ENCODE data around the gene EPRS1. TPM values are rescaled to one million over a fixed set of nuclear protein-coding genes. Genes with fewer than 3 reads are reported as not detected.
A peak's percentile ranks its signal among the peaks of the same experiment; 100 is the strongest.
"Not testable (repeated sequence)": the region's sequence is repeated elsewhere in the genome, so short reads cannot be mapped to it uniquely, and the experiment has no call there.

The EPRS1 gene
- 100 to 1,000 TPM; 134 to 136 TPM for total RNA-seq

DNA sequence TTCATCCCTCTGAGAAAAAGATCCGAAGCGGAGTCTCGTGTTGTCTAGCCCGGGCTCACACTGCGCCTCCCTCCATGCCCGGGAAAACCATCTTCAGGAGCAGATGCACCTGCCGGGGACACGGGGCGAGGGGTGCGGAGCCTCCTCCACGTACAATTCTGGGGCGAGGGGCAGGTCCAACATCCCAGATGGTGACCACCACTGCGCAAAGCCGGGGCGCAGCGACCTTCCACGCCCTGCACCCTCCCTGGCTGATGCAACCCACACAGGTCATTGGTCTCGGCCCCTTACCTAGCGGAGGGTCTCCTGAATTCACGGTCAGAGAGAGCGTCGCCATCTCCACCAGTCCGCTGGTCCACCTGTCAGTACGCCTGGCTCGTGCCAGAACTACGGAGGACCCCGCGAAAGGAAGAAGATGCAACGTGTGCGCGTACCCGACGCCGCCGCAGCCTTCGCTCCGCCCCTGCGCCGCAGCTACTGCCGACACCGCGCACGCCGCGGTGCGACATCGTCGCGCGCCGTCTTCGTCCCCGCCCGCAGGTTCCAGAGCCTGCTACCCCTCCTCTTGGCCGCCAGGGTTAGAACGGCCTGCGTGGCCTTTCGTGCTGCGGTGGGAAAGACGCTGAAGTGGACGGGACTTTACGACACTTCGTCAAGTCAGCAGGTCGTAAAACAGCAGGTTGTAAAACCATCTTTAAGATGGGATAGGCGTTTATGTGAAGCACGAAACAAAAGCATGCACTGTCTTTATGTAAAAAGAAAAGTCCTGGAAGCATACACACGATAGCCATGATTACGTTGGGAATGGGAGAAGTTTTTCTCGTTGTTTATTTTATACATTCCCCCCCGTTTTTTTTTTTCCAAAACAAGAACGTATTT lies at the start of gene EPRS1:
Gene EPRS1 (minus strand): TSS at position 454 of the 879 bp plus-strand sequence. CDS start 117 bp downstream, at position 337.
- ATAC-seq = peak; percentile 100
- DNase-seq (ENCODE audit: low spot score) = peak; percentile 97
- peak within 1 kb of the TSS; percentile 97 for H3K4me3 Mint-ChIP-seq
- H3K27me3 Mint-ChIP-seq = no peaks in the 10 kb centered on the region
- H3K4me1 Mint-ChIP-seq (ENCODE audit: low read depth in 2 of 2) = peaks cover 17 to 26% of the 10 kb centered on the region in 2 donors
- no peaks in the 10 kb centered on the region for H3K9me3 Mint-ChIP-seq
- H3K27ac Mint-ChIP-seq = peak within 1 kb of the TSS; percentile 86 to 94
- H3K36me3 Mint-ChIP-seq = peaks cover 5% of the 10 kb centered on the region

- Mint-ChIP-seq H3K4me3 (peak within 1 kb of the TSS; percentile 58), H3K9me3 (no peaks in the 10 kb centered on the region), H3K36me3 (peaks cover 11% of the 10 kb centered on the region), H3K4me1 (ENCODE audit: low read depth in 2 of 2) (peaks cover 14 to 16% of the 10 kb centered on the region in 2 donors), H3K27ac (peak within 1 kb of the TSS in 1 of 2 donors; percentile 25), H3K27me3 (no peaks in the 10 kb centered on the region)
- DNase-seq (ENCODE audit: low spot score) = peak; percentile 93
- peak; percentile 92 to 93 for ATAC-seq
Observed at GRCh38 chr1:220094016-220094911, 48.0 kb upstream of the EPRS1 start, which contains the start of gene IARS2. Gene IARS2 (plus strand): TSS chr1:220094132. CDS start chr1:220094217, 85 bp downstream.

GRCh38 chr1:220093361-220094015 lies 47.2 kb upstream of the EPRS1 start:
- ATAC-seq (no peak), DNase-seq (ENCODE audit: low spot score) (no peak)
- Mint-ChIP-seq H3K9me3 (no peaks in the 10 kb centered on the region), H3K36me3 (peaks cover 10% of the 10 kb centered on the region), H3K4me3 (peak overlapping the region; percentile 9), H3K27me3 (no peaks in the 10 kb centered on the region), H3K27ac (peak overlapping the region in 1 of 2 donors; percentile 25), H3K4me1 (ENCODE audit: low read depth in 2 of 2) (peaks cover 16 to 20% of the 10 kb centered on the region in 2 donors)

DNA sequence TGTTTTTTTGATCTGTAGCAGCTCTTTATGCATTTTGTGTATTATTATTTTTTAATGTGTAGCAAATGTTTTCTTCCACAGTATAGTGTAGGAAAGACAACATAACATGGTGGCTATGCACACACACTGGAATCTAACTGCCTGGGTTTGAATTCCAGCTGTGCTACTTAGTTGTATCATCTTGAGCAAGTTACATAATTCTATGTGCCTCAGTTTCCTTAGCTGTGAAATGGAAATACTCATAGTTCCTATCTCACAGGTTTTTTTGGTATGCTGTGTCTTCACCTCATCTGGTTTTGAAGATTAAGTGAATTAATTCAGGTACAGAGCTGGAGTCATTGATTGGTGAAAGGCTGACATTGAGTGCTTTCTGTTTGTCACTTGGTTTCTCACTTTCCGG lies 46.4 kb upstream of the EPRS1 start:
- Mint-ChIP-seq H3K9me3 (no peaks in the 10 kb centered on the region), H3K27ac (peak overlapping the region in 1 of 2 donors; percentile 25), H3K36me3 (peaks cover 6% of the 10 kb centered on the region), H3K4me3 (no peak overlapping the region), H3K27me3 (no peaks in the 10 kb centered on the region), H3K4me1 (ENCODE audit: low read depth in 2 of 2) (peaks cover 12 to 20% of the 10 kb centered on the region in 2 donors)
- ATAC-seq (no peak), DNase-seq (ENCODE audit: low spot score) (no peak)

DNA sequence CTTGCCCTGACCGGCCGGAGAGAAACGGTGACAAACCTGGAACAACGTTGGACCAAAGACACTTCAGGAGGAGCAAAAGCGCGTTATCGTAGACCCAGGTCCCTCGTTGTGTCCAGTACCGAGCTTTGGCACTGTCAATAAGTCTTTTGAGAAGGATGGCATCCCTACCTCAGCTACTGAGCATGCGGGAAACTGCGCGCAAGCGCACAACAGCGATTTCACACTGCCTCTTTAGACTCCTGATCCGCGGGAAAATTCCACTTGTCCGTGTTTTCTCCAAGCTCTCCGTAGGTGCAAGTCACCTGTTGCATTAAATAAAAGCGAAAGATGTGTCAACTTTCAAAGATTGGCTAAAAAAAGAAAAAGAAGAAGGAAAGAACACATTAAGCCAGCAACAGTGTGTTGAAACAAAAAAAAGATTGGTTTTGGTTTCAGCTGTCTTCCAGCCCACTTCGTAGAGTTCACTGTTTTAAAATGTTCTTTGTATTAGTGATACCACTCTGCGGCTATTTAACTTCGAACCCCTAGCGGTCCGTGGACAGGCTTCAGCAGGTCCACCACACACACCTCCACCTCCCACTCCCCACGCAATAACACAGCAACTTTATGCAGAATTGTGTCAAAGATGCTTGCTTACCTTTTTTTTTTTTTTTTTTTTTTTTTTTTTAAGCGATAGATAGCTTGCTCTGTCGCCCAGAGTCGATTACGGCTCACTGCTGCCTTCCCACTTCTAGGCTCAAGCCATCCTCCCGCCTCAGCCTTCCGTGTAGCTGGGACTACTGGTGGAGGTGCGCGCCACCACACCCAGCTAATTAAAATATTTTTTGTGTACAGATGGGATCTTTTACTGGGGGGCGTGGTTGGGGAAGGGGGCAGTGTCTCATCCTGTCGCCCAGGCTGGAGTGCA lies 43.6 kb upstream of the EPRS1 start, which contains the start of gene BPNT1:
Gene BPNT1 (minus strand): TSS at position 139 of the 907 bp plus-strand sequence. CDS start 9,942 bp downstream, outside the sequence.
- DNase-seq (ENCODE audit: low spot score) (peak; percentile 93), ATAC-seq (peak; percentile 75 to 80)
- Mint-ChIP-seq H3K4me3 (peak within 1 kb of the TSS; percentile 91), H3K27me3 (no peaks in the 10 kb centered on the region), H3K4me1 (ENCODE audit: low read depth in 2 of 2) (peaks cover 8 to 11% of the 10 kb centered on the region in 2 donors), H3K9me3 (no peaks in the 10 kb centered on the region), H3K27ac (peak within 1 kb of the TSS; percentile 73 to 94), H3K36me3 (no peaks in the 10 kb centered on the region)

DNA sequence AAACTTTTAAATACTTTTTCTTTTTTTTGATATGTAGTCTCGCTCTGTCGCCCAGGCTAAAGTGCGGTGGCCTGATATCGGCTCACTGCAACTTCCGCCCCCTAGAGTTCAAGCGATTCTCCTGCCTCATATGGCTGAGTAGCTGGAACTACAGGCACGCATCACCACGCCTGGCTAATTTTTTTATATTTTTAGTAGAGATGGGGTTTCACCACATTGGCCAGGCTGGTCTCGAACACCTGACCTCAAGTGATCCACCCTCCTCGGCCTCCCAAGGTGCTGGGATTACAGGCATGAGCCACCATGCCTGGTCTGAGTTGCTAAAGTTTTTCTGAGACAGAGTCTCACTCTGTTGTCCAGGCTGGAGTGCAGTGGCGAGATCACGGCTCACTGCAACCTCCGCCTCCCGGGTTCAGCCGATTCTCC lies 40.0 kb upstream of the EPRS1 start:
- H3K27ac Mint-ChIP-seq; H3K4me3 Mint-ChIP-seq; DNase-seq (ENCODE audit: low spot score); H3K36me3 Mint-ChIP-seq; ATAC-seq; H3K27me3 Mint-ChIP-seq; H3K9me3 Mint-ChIP-seq: not testable (repeated sequence)
- H3K4me1 Mint-ChIP-seq (ENCODE audit: low read depth in 2 of 2) = peaks cover 11% of the 10 kb centered on the region in 2 donors

DNA sequence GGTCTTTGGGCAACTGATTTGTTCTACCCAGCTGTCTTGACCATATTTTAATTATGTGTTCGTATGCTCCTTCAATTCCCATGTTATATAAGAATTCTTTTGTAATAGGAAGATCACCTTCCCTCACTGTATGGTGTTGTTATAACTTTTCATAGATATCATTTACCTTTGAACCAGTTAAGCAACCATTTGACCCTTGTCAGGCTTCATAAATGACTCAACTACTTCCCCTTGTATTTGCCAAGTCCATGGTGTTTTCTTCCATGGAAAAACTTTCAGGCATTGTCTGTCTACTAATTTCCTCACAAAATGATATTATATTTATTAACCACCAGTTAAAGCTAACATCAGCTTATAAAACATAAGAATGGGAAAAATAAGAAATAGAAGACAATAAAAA lies 38.2 kb upstream of the EPRS1 start:
- Mint-ChIP-seq H3K9me3 (no peaks in the 10 kb centered on the region), H3K27ac (no peak overlapping the region), H3K4me3 (no peak overlapping the region), H3K27me3 (no peaks in the 10 kb centered on the region), H3K36me3 (no peaks in the 10 kb centered on the region), H3K4me1 (ENCODE audit: low read depth in 2 of 2) (peaks cover 6 to 8% of the 10 kb centered on the region in 2 donors)
- no peak for ATAC-seq
- DNase-seq (ENCODE audit: low spot score) = no peak

- H3K27ac Mint-ChIP-seq = no peak overlapping the region
- no peaks in the 10 kb centered on the region for H3K9me3 Mint-ChIP-seq
- H3K4me1 Mint-ChIP-seq (ENCODE audit: low read depth in 2 of 2) = peaks cover 0 to 3% of the 10 kb centered on the region in 2 donors
- ATAC-seq = no peak
- no peak for DNase-seq (ENCODE audit: low spot score)
- H3K4me3 Mint-ChIP-seq = no peak overlapping the region
- H3K36me3 Mint-ChIP-seq = no peaks in the 10 kb centered on the region
- no peaks in the 10 kb centered on the region for H3K27me3 Mint-ChIP-seq
Observed at GRCh38 chr1:220077887-220078286, 31.6 kb upstream of the EPRS1 start.

- H3K9me3 Mint-ChIP-seq = no peaks in the 10 kb centered on the region
- ATAC-seq = no peak
- peaks cover 0 to 3% of the 10 kb centered on the region in 2 donors for H3K4me1 Mint-ChIP-seq (ENCODE audit: low read depth in 2 of 2)
Observed at GRCh38 chr1:220076861-220077762, 30.8 kb upstream of the EPRS1 start.

DNA sequence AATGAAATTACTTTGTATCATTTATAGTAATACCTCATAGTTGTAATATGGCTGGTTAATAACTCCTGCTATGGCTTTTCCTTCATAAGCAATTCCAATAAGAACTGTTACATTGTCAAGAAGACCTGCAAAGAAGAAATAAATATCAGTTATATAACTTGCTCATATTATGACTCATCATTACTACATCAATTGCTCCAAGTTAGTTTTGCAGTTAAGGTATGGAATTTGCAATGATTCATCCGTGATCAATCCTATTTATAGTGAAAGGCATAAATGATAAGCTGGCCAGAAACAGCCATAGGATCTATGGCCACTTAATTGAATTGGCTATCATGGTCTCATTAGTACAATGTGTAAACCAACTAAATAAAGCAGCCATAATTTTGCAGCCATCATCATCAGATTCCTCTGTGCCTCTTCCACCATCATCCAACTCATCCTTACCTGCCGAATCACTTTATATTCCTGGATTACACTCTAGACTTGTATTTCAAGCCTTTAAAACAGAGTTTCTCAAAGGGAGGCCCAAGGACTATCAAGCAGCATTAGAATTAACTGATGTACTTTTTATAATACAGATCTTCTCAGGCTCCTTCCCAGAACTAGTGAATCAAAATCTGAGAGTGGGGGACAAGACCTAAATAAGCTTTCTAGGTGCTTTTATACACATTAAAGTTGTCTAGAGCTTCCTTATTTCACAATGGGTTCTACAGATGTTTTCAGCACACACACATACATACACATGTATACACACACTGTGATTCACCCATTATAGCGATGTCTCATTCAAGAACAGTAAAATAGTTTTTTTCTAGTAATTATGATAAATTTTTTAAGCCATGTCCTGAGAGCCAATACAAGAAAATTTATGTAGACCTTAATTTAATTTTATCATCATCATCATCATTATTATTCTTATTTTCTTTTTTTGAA lies 21.2 kb upstream of the EPRS1 start:
- H3K27ac Mint-ChIP-seq = no peak overlapping the region
- H3K27me3 Mint-ChIP-seq = no peaks in the 10 kb centered on the region
- H3K9me3 Mint-ChIP-seq = no peaks in the 10 kb centered on the region
- no peak for DNase-seq (ENCODE audit: low spot score)
- peaks cover 4% of the 10 kb centered on the region for H3K36me3 Mint-ChIP-seq
- H3K4me3 Mint-ChIP-seq = no peak overlapping the region
- ATAC-seq = no peak
- H3K4me1 Mint-ChIP-seq (ENCODE audit: low read depth in 2 of 2) = no peaks in the 10 kb centered on the region

More at GRCh38 chr1:220076861-220077762, 30.8 kb upstream of the EPRS1 start:
- Mint-ChIP-seq H3K27ac (no peak overlapping the region), H3K36me3 (no peaks in the 10 kb centered on the region), H3K27me3 (no peaks in the 10 kb centered on the region), H3K4me3 (no peak overlapping the region)
- DNase-seq (ENCODE audit: low spot score) = no peak

- no peaks in the 10 kb centered on the region for H3K4me1 Mint-ChIP-seq (ENCODE audit: low read depth in 2 of 2)
- no peak overlapping the region for H3K27ac Mint-ChIP-seq
- peaks cover 9% of the 10 kb centered on the region for H3K36me3 Mint-ChIP-seq
- DNase-seq (ENCODE audit: low spot score) (no peak), ATAC-seq (no peak)
- H3K4me3 Mint-ChIP-seq = no peak overlapping the region
- no peaks in the 10 kb centered on the region for H3K27me3 Mint-ChIP-seq
- no peaks in the 10 kb centered on the region for H3K9me3 Mint-ChIP-seq
Observed at GRCh38 chr1:220062629-220063028, 16.3 kb upstream of the EPRS1 start.
